HEK293 (cell line): ENCODE data around the gene COQ4.

Experiments
- CTCF ChIA-PET: fragments of 350-600 bp; formaldehyde crosslinking; extraction: SDS; loops from one replicate; lab custom pipeline; 2021; ENCODE audit warnings: antibody characterized with exemption; lab: Yijun Ruan, JAX
- POLR2A ChIA-PET: fragments of 300-600 bp; formaldehyde crosslinking; extraction: SDS; loops from one replicate; lab custom pipeline; 2020; ENCODE audit warnings: antibody characterized with exemption, inconsistent platforms; lab: Yijun Ruan, JAX
- H3K27ac ChIP-seq: fragments of 200-500 bp; sonication (Bioruptor generic); 2 replicates; pipeline ENCODE4 v1.5.1; 2014; ENCODE audit warnings: low read depth, low read length, control low read depth, inconsistent platforms; ENCODE audit errors: extremely low read depth
- H3K36me3 ChIP-seq, 2 experiments: fragments of 200-500 bp in 1 of 2; sonication (Bioruptor generic) in 1 of 2; 1 replicate in 1 of 2; 2 replicates in 1 of 2; pipeline ENCODE4 v1.5.1; 2014 to 2017; ENCODE audit warnings: inconsistent platforms in 2 of 2, low read length in 2 of 2; ENCODE audit not compliant: control insufficient read depth in 2 of 2, insufficient read depth in 1 of 2
- H3K4me1 ChIP-seq: fragments of 200-500 bp; sonication (Bioruptor generic); 2 replicates; pipeline ENCODE4 v1.5.1; 2014; ENCODE audit warnings: mild to moderate bottlenecking, low read length, inconsistent platforms; ENCODE audit not compliant: control insufficient read depth, insufficient read depth
- H3K4me3 ChIP-seq: 2 replicates; pipeline ENCODE4 v1.5.1; 2011; ENCODE audit warnings: low read depth, mild to moderate bottlenecking, control low read depth, low read length, moderate library complexity
- H3K9me3 ChIP-seq: fragments of 200-500 bp; sonication (Bioruptor generic); 2 replicates; pipeline ENCODE4 v1.5.1; 2014; ENCODE audit warnings: low read depth, low read length, inconsistent platforms; ENCODE audit not compliant: control insufficient read depth, insufficient read depth
- EGR2 ChIP-seq: fragments of 450-650 bp; formaldehyde crosslinking; IDR thresholded peaks from 2 replicates; pipeline ENCODE4 v1.5.1; 2016; ENCODE audit warnings: low read depth, missing biosample characterization, missing genetic modification characterization
- GFI1B ChIP-seq: fragments of 450-650 bp; formaldehyde crosslinking; IDR thresholded peaks from 2 replicates; pipeline ENCODE4 v1.5.1; 2016; ENCODE audit warnings: missing biosample characterization, missing genetic modification characterization
- GLIS1 ChIP-seq: fragments of 450-650 bp; formaldehyde crosslinking; IDR thresholded peaks from 2 replicates; pipeline ENCODE4 v1.5.1; 2016; ENCODE audit warnings: missing biosample characterization, missing genetic modification characterization
- MYNN ChIP-seq: fragments of 450-650 bp; formaldehyde crosslinking; IDR thresholded peaks from 2 replicates; pipeline ENCODE4 v1.5.1; 2016; ENCODE audit warnings: missing biosample characterization, missing genetic modification characterization, borderline replicate concordance
- SCRT2 ChIP-seq: fragments of 450-650 bp; formaldehyde crosslinking; IDR thresholded peaks from 2 replicates; pipeline ENCODE4 v1.5.1; 2016; ENCODE audit warnings: missing biosample characterization, missing genetic modification characterization
- ZBTB21 ChIP-seq: fragments of 450-650 bp; formaldehyde crosslinking; IDR thresholded peaks from 2 replicates; pipeline ENCODE4 v1.5.1; 2017; ENCODE audit warnings: missing biosample characterization, missing genetic modification characterization
- ZFHX2 ChIP-seq: fragments of 450-650 bp; formaldehyde crosslinking; conservative IDR thresholded peaks from 2 replicates; pipeline ENCODE4 v1.5.1; 2016; ENCODE audit warnings: missing biosample characterization, missing genetic modification characterization
- ZIC2 ChIP-seq: fragments of 450-650 bp; formaldehyde crosslinking; IDR thresholded peaks from 2 replicates; pipeline ENCODE4 v1.5.1; 2016; ENCODE audit warnings: missing biosample characterization, missing genetic modification characterization
- ZNF146 ChIP-seq: fragments of 450-650 bp; formaldehyde crosslinking; IDR thresholded peaks from 2 replicates; pipeline ENCODE4 v1.5.1; 2016; ENCODE audit warnings: missing biosample characterization, missing genetic modification characterization
- ZNF24 ChIP-seq: fragments of 450-650 bp; formaldehyde crosslinking; IDR thresholded peaks from 2 replicates; pipeline ENCODE4 v1.5.1; 2016; ENCODE audit warnings: missing biosample characterization, missing genetic modification characterization
- ZNF248 ChIP-seq: fragments of 450-650 bp; formaldehyde crosslinking; IDR thresholded peaks from 2 replicates; pipeline ENCODE4 v1.5.1; 2017; ENCODE audit warnings: missing biosample characterization, missing genetic modification characterization
- ZNF426 ChIP-seq: fragments of 450-650 bp; formaldehyde crosslinking; IDR thresholded peaks from 2 replicates; pipeline ENCODE4 v1.5.1; 2017; ENCODE audit warnings: missing biosample characterization, missing genetic modification characterization, mild to moderate bottlenecking, inconsistent platforms, moderate library complexity
- ZNF48 ChIP-seq: fragments of 450-650 bp; formaldehyde crosslinking; IDR thresholded peaks from 2 replicates; pipeline ENCODE4 v1.5.1; 2016; ENCODE audit warnings: missing biosample characterization, missing genetic modification characterization
- ZNF529 ChIP-seq: fragments of 450-650 bp; formaldehyde crosslinking; IDR thresholded peaks from 2 replicates; pipeline ENCODE4 v1.5.1; 2017; ENCODE audit warnings: missing genetic modification characterization, missing biosample characterization; ENCODE audit not compliant: insufficient replicate concordance
- ZNF621 ChIP-seq: fragments of 450-650 bp; formaldehyde crosslinking; IDR thresholded peaks from 2 replicates; pipeline ENCODE4 v1.5.1; 2017; ENCODE audit warnings: missing biosample characterization, missing genetic modification characterization
- ZNF623 ChIP-seq: fragments of 450-650 bp; formaldehyde crosslinking; IDR thresholded peaks from 2 replicates; pipeline ENCODE4 v1.5.1; 2016; ENCODE audit warnings: missing biosample characterization, missing genetic modification characterization
- ZNF701 ChIP-seq: fragments of 450-650 bp; formaldehyde crosslinking; IDR thresholded peaks from 2 replicates; pipeline ENCODE4 v1.5.1; 2016; ENCODE audit warnings: missing biosample characterization, missing genetic modification characterization
- ZNF768 ChIP-seq: fragments of 450-650 bp; formaldehyde crosslinking; IDR thresholded peaks from 2 replicates; pipeline ENCODE4 v1.5.1; 2018; ENCODE audit warnings: missing biosample characterization, mild to moderate bottlenecking, missing genetic modification characterization
- ZNF785 ChIP-seq: fragments of 450-650 bp; formaldehyde crosslinking; IDR thresholded peaks from 2 replicates; pipeline ENCODE4 v1.5.1; 2016; ENCODE audit warnings: missing biosample characterization, missing genetic modification characterization
- ZSCAN16 ChIP-seq: fragments of 450-650 bp; formaldehyde crosslinking; IDR thresholded peaks from 2 replicates; pipeline ENCODE4 v1.5.1; 2016; ENCODE audit warnings: missing biosample characterization, missing genetic modification characterization
- ZSCAN23 ChIP-seq: fragments of 450-650 bp; formaldehyde crosslinking; IDR thresholded peaks from 2 replicates; pipeline ENCODE4 v1.5.1; 2016; ENCODE audit warnings: missing biosample characterization, missing genetic modification characterization

COQ4 gene

GRCh38 chr9:128296340-128297220 lies 26.1 kb upstream of the COQ4 start:
- no peaks in the 10 kb centered on the region for H3K36me3 ChIP-seq
- TF ChIP-seq ZNF48 (tag by site-specific recombination) (no peak), ZSCAN16 (tag by site-specific recombination) (no peak), MYNN (tag by site-specific recombination) (no peak), ZNF701 (no peak)
- no peak overlapping the region for H3K27ac ChIP-seq
- CTCF ChIA-PET: interaction anchor here (0.7 to 4.4 kb wide), 11 partner anchors 9 to 782 kb away, joined by 3 to 26 read pairs (median 5); no protein-coding TSS in a partner anchor
- no peaks in the 10 kb centered on the region for H3K4me1 ChIP-seq
- no peaks in the 10 kb centered on the region for H3K9me3 ChIP-seq
- POLR2A ChIA-PET: interaction anchor here (0.6 to 1.4 kb wide), 2 partner anchors 21 to 34 kb away, joined by 6 to 8 read pairs; partner anchors contain the start of genes GOLGA2 and SWI5
- no peak overlapping the region for H3K4me3 ChIP-seq

- TF ChIP-seq ZNF623 (tag by site-specific recombination) (no peak), ZSCAN23 (tag by site-specific recombination) (no peak), ZNF621 (tag by site-specific recombination) (no peak), ZNF248 (tag by site-specific recombination) (no peak), ZIC2 (tag by site-specific recombination) (no peak), ZNF426 (tag by site-specific recombination) (no peak), SCRT2 (tag by site-specific recombination) (no peak), ZNF146 (tag by site-specific recombination) (no peak), ZNF768 (no peak), ZNF529 (tag by site-specific recombination) (no peak), ZNF785 (tag by site-specific recombination) (no peak), ZBTB21 (tag by site-specific recombination) (no peak)
- Histone ChIP-seq H3K4me3 (no peak overlapping the region), H3K36me3 (no peaks in the 10 kb centered on the region), H3K4me1 (no peaks in the 10 kb centered on the region), H3K27ac (no peak overlapping the region), H3K9me3 (no peaks in the 10 kb centered on the region)
- POLR2A ChIA-PET: no interaction called here
- CTCF ChIA-PET: interaction anchor here (0.5 to 2.4 kb wide), 7 partner anchors 8 to 781 kb away, joined by 3 to 11 read pairs (median 4); no protein-coding TSS in a partner anchor
These were observed 25.3 kb upstream of the COQ4 start for GRCh38 chr9:128297221-128297773.

DNA sequence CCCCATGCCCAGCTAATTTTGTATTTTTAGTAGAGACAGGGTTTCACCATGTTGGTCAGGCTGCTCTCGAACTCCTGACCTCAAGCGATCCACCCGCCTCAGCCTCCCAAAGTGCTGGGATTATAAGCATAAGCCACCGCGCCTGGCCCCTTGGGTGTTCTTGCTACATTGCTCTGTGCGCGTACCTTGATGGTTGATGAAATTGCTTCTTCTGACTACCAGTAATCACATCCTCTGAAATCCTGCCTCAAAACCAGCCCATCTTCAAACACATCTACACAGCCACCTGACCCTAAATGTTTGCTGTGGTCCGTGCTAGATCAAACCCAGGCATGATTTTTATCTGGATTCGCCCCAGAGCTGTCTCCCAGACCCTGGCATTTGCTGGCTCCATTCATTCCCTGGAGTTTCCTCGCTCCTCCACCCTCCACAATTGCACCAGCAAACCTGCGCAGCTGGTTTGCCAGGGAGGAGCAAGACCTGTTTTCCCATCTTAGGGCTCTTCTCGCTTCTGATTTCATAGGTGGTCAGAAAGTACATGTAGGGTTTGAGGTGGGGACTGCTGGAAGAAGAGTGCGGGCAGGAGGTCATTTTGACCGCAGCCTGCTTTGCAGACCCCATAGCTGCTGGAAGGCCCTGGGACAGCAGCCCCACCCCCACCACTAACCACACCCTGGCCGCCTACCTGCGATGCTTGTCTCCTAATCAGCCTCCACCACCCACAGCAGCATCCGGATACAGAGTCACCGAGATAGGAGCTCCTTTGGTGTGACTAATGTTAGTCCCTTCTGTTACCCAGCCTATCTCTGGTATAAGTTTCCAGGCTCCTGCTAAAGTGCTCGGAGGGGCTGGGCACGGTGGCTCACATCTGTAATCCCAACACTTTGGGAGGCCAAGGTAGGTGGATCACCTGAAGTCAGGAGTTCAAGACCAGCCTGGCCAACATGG lies 23.8 kb upstream of the COQ4 start:
- TF ChIP-seq GFI1B (tag by site-specific recombination) (no peak), ZNF24 (no peak), MYNN (tag by site-specific recombination) (no peak), EGR2 (0 out of 2 replicates have a peak, but pooled peaks have one; percentile 13), GLIS1 (tag by site-specific recombination) (no peak), ZFHX2 (tag by site-specific recombination) (0 out of 2 replicates have a peak, but pooled peaks have one; percentile 16)
- TF ChIP-seq, all 188 proteins: peak for 2
- CTCF ChIA-PET: interaction anchor here (0.7 to 2.2 kb wide), 5 partner anchors 43 to 938 kb away, joined by 3 to 7 read pairs (median 4); no protein-coding TSS in a partner anchor
- no peak overlapping the region for H3K4me3 ChIP-seq
- H3K4me1 ChIP-seq: no peaks in the 10 kb centered on the region
- H3K36me3 ChIP-seq: no peaks in the 10 kb centered on the region
- H3K9me3 ChIP-seq: no peaks in the 10 kb centered on the region
- no peak overlapping the region for H3K27ac ChIP-seq
- POLR2A ChIA-PET: interaction anchor here (1.4 kb wide), 1 partner anchor 23 kb away, joined by 6 read pairs; the partner anchor contains the start of genes GOLGA2 and SWI5
